Testis (tissue), 3 donors: ENCODE results near the gene CATSPERD. TPM values are rescaled to one million over a fixed set of nuclear protein-coding genes. Genes with fewer than 3 reads are reported as not detected.

Experiments
- DNase-seq: peaks from one replicate; pipeline ENCODE4 v3.0.0-alpha.2; 2019
- H3K27ac ChIP-seq, 2 donors: fragments of 200-600 bp; sonication (generic); one replicate each; pipeline ENCODE4 v1.5.1; 2019
- H3K27me3 ChIP-seq: fragments of 200-600 bp; sonication (generic); one replicate; pipeline ENCODE4 v1.5.1; 2019
- H3K36me3 ChIP-seq: fragments of 200-600 bp; sonication (generic); one replicate; pipeline ENCODE4 v1.5.1; 2017; ENCODE audit warnings: low read depth; ENCODE audit errors: missing control alignments
- H3K4me1 ChIP-seq: fragments of 200-600 bp; sonication (generic); one replicate; pipeline ENCODE4 v1.5.1; 2019
- H3K4me3 ChIP-seq, 2 donors: fragments of 200-600 bp; sonication (generic); one replicate each; pipeline ENCODE4 v1.5.1; 2017 to 2019
- H3K9me3 ChIP-seq: fragments of 200-600 bp; sonication (generic); one replicate; pipeline ENCODE4 v1.5.1; 2017
- POLR2A ChIP-seq: fragments of 450-650 bp; IDR thresholded peaks from one replicate; pipeline ENCODE4 v1.6.1; 2017; ENCODE audit warnings: antibody characterized with exemption, mild to moderate bottlenecking, moderate library complexity
- WGBS, 2 donors: methylation state at CpG; one replicate each; pipeline ENCODE4 v1.1.5; 2018; 5-methylcytosine and 5-hydroxymethylcytosine counted together
- intact Hi-C: fragments of 100-400 bp; cut with DNase I; formaldehyde crosslinking; loops from one replicate; pipeline ENCODE4 v1.15.1; 2023; ENCODE audit warnings: low total_unique reads
- polyA plus RNA-seq: library from polyadenylated mRNA; stranded (reverse); fragments of 350-450 nt; fragmentation: Illumina TruSeq; extraction: RNeasy Lipid Tissue Mini Kit (QIAGEN cat#74804); gene quantifications from one replicate; pipeline ENCODE4 v1.2.3, GENCODE V29; 2014; ENCODE audit warnings: low read depth, low replicate concordance; ENCODE audit not compliant: insufficient read depth
- total RNA-seq, 2 donors: library from RNA; depleted of rRNA; stranded (reverse); fragments of >200 nt; gene quantifications; one replicate each; pipeline ENCODE4 v1.2.3, GENCODE V29; 2016
- TF ChIP-seq, protein P1 (sequence below), 3 experiments: fragments of 450-650 bp in 2 of 3; fragments of 200-600 bp in 1 of 3; sonication (generic) in 1 of 3; IDR thresholded peaks; one replicate each; pipeline ENCODE4 v1.5.1; 2016 to 2019; ENCODE audit warnings: antibody characterized with exemption in 3 of 3, mild to moderate bottlenecking in 2 of 3, moderate library complexity in 1 of 3

CATSPERD gene
- total and polyA plus RNA-seq, 3 donors from 2014 or later: 6.1 to 31.3 (median 9.3) TPM

- Histone ChIP-seq H3K9me3 (no peaks in the 10 kb centered on the region), H3K27ac (peak within 1 kb of the TSS; percentile 95 to 99), H3K27me3 (no peaks in the 10 kb centered on the region), H3K4me1 (peaks cover 6% of the 10 kb centered on the region), H3K4me3 (peak within 1 kb of the TSS; percentile 92 to 98), H3K36me3 (no peaks in the 10 kb centered on the region)
- peak; percentile 99 for DNase-seq
- intact Hi-C loops: no loop called here
- TF ChIP-seq, protein P1, sequence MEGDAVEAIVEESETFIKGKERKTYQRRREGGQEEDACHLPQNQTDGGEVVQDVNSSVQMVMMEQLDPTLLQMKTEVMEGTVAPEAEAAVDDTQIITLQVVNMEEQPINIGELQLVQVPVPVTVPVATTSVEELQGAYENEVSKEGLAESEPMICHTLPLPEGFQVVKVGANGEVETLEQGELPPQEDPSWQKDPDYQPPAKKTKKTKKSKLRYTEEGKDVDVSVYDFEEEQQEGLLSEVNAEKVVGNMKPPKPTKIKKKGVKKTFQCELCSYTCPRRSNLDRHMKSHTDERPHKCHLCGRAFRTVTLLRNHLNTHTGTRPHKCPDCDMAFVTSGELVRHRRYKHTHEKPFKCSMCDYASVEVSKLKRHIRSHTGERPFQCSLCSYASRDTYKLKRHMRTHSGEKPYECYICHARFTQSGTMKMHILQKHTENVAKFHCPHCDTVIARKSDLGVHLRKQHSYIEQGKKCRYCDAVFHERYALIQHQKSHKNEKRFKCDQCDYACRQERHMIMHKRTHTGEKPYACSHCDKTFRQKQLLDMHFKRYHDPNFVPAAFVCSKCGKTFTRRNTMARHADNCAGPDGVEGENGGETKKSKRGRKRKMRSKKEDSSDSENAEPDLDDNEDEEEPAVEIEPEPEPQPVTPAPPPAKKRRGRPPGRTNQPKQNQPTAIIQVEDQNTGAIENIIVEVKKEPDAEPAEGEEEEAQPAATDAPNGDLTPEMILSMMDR (IDR thresholded peaks at IDR 0.05): no peak
- no peak for TF ChIP-seq POLR2A
- WGBS, 2 donors: 10 to 21% methylated on average over 23 to 71 of the region's 72 CpGs
These were observed 70.4 kb downstream of the CATSPERD start, which contains the start of gene DUS3L for GRCh38 chr19:5790559-5791520. TSS of gene DUS3L (minus strand) at chr19:5791163. CDS start at chr19:5791141, 22 bp downstream.

DNA sequence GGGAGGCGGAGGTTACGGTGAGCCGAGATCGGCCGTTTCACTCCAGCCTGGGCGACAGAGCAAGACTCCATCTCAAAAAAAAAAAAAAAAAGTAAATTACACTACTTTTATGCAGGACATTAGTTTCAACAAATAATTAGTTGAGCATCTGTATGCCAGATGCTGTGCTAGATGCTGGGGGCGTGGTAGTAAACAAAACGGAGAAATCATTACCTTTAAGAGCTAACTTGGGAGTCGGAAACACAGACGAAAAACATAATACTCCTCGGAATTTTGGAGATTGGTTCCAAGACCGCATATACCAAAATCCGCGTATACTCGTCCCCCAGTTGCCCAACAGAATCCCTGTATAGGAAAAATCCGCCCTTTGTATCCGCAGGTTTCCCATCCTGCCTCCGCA, 71.8 kb downstream of the CATSPERD start:
- TF ChIP-seq POLR2A: no peak
- TF ChIP-seq, protein P1 (IDR thresholded peaks at IDR 0.05): no peak
- intact Hi-C loops: no loop called here
- no peak for DNase-seq
- H3K4me3 ChIP-seq: no peak overlapping the region
- H3K4me1 ChIP-seq: peaks cover 6% of the 10 kb centered on the region
- 66 to 84% methylated on average over 18 of the region's 18 CpGs for WGBS, 2 donors
- no peak overlapping the region for H3K27ac ChIP-seq
- no peaks in the 10 kb centered on the region for H3K9me3 ChIP-seq
- no peaks in the 10 kb centered on the region for H3K36me3 ChIP-seq
- H3K27me3 ChIP-seq: no peaks in the 10 kb centered on the region

DNA sequence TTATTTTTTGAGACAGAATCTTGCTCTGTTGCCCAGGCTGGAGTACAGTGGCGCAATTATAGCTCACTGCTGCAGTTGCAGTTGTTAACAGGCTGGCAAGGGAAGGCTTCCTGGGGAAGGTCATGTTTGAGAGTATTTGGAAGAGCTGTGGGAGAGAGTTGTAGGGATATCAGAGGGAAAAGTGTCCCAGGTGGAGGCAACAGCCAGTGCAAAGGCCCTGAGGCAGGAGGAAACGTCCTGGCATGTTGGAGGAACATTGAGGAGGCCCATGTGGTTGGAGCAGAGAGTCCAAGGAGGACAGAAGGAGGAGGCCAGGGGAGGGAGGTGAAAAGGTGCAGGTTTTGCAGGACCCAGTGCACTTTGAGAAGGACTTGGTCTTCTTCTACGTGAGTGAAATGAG, 72.8 kb downstream of the CATSPERD start:
- TF ChIP-seq, protein P1 (IDR thresholded peaks at IDR 0.05): no peak
- no peak for TF ChIP-seq POLR2A
- H3K27ac ChIP-seq: no peak overlapping the region
- intact Hi-C loops: no loop called here
- H3K36me3 ChIP-seq: no peaks in the 10 kb centered on the region
- no peak overlapping the region for H3K4me3 ChIP-seq
- H3K27me3 ChIP-seq: no peaks in the 10 kb centered on the region
- WGBS, 2 donors: 82 to 91% methylated on average over 3 of the region's 3 CpGs
- no peaks in the 10 kb centered on the region for H3K9me3 ChIP-seq
- DNase-seq: no peak
- H3K4me1 ChIP-seq: peaks cover 6% of the 10 kb centered on the region

- peaks cover 20% of the 10 kb centered on the region for H3K4me1 ChIP-seq
- TF ChIP-seq, protein P1 (IDR thresholded peaks at IDR 0.05): no peak
- no peak for TF ChIP-seq POLR2A
- no peak overlapping the region for H3K27ac ChIP-seq
- H3K9me3 ChIP-seq: no peaks in the 10 kb centered on the region
- intact Hi-C loops: no loop called here
- H3K36me3 ChIP-seq: no peaks in the 10 kb centered on the region
- H3K27me3 ChIP-seq: no peaks in the 10 kb centered on the region
- no peak overlapping the region for H3K4me3 ChIP-seq
- WGBS, 2 donors: 88 to 92% methylated on average over 7 of the region's 7 CpGs
- no peak for DNase-seq
These were observed 75.0 kb downstream of the CATSPERD start for GRCh38 chr19:5795382-5795919.
